Stimulated activated CD4-positive, alpha-beta T cell treated with anti-CD3 and anti-CD28 coated beads, Interleukin-1b, Interleukin-23, amount 100 ng/mL, for 1 hour (primary cell): Measurements from ENCODE around the gene ROR2.

ENCODE experiments used
- DNase-seq, 2 donors: peaks; one replicate each; pipeline ENCODE4 v3.0.0-alpha.2; 2020; ENCODE audit warnings: low read depth in 2 of 2

ROR2 gene

GRCh38 chr9:91948597-91949391 is 1.2 kb downstream of the ROR2 start:
- DNase-seq: no peak

GRCh38 chr9:91948101-91948596 is 1.9 kb downstream of the ROR2 start:
- DNase-seq: no peak

GRCh38 chr9:91946653-91947488 is 3.2 kb downstream of the ROR2 start:
- DNase-seq: no peak

DNA sequence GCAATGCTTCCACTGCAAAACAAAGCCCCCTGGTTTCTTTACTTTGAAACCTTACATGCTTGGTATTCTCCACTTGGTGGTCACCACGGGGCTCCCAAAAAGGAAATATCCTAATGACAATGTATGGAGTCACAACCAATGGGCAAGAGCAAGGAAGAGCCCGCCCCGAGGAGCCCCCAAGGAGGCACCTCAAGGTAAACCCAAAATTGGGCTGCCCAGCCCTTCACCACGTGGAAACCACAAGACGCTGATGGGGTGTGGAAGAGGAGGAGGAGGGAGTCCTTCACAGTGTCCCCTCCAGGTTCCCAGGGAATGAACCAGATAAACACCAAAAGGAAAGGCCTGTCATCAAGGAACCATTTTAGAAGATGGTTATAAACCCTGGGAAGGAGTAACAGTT is 3.8 kb downstream of the ROR2 start:
- DNase-seq: no peak

DNA sequence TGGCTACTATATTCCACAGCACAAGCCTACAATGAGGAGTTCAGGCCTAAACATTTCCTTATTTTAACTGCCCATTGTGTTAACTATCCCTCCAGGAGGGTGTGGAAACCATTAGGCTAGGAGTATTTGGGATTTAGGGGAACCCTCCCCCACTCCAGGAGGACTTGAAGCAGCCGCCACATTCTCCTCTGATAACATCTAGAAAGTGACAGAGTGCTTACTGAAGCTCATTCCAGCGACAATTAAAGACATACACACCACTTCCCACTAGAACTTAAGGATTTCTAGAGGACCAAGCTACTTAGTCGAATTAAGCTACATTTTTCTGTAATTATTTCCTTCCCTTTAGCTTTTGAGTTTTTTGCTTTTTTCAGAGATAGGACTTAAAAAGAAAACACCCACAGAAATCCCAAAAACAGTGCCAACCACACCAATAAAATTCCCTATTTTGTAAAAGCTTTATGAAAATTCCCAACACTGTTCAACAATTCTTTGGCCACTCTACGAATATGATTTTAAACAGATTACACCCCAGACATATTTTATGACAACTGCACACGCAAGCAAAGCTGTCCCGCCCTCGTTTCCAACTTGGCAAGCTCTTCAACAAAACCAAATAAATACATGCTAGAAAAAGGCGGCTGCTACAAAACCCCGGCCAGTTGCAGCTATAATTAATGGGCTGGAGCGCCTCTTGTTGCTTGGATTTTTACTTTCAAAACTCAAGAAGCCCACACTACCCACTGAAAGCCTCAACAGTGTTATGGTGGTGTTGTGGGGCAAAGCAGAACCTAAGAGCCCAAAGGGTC is 4.5 kb downstream of the ROR2 start:
- no peak for DNase-seq

GRCh38 chr9:91944711-91945110 is 5.3 kb downstream of the ROR2 start:
- DNase-seq: no peak

DNA sequence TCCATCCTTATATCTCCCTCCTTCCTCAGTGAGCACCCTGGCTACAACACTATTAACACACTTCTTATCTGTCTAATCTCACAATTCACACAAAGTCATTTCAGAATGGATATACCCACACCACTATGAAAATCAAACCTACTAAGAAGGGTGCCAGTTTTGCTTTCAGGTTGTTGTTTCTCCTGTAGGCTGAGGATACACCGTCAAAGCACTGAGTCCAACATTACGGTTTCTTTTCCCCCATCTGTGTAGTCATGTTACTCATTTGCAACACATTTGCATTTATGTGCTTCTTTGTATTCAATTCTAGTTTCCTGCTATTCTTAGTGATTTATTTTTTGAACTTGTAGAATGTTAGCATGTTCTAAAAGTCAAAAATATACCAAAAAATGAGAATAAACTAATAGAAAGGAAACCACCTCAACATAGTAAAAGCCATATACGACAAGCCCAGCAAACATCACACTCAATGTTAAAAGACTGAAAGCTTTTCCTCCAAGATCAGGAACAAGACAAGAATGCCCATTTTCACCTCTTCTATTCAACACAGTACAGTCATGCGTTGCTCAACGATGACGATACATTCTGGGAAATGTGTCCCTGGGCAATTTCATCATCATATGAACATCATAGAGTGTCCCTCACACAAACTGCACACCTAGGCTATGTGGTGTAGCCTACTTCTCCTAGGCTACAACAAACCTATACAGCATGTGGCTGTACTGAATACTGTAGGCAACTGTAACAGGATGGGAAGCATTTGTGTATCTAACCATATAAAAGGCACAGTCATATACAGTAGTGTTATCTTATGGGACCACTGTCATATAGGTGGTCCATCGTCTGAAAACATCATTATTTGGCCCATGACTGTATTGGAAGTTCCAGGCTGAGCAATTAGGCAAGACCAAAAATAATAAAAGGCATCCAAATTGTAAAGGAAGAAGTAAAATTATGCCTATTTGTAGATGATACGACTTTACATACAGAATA is 6.3 kb downstream of the ROR2 start:
- DNase-seq: no peak

GRCh38 chr9:91942201-91942600 is 7.8 kb downstream of the ROR2 start:
- no peak for DNase-seq

- no peak for DNase-seq
These were observed 10.1 kb downstream of the ROR2 start for GRCh38 chr9:91939978-91940377.

DNA sequence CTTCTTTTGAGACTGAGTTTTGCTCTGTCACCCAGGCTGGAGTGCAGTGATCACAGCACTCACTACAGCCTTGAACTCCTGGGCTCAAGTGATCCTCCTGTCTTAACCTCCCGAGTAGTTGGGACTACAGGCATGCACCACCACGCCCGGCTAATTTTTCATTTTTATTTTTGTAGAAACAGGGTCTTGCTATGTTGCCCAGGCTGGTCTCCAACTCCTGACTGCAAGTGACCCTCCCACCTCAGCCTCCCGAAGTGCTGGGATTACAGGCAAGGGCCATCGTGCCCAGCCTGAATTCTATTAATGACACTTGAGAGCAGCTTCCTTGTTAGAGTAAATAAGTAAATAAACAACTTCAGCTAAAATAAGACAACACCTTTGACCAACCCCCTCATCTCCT is 12.3 kb downstream of the ROR2 start:
- DNase-seq: no peak

GRCh38 chr9:91937056-91937455 is 13.0 kb downstream of the ROR2 start:
- DNase-seq: no peak

DNA sequence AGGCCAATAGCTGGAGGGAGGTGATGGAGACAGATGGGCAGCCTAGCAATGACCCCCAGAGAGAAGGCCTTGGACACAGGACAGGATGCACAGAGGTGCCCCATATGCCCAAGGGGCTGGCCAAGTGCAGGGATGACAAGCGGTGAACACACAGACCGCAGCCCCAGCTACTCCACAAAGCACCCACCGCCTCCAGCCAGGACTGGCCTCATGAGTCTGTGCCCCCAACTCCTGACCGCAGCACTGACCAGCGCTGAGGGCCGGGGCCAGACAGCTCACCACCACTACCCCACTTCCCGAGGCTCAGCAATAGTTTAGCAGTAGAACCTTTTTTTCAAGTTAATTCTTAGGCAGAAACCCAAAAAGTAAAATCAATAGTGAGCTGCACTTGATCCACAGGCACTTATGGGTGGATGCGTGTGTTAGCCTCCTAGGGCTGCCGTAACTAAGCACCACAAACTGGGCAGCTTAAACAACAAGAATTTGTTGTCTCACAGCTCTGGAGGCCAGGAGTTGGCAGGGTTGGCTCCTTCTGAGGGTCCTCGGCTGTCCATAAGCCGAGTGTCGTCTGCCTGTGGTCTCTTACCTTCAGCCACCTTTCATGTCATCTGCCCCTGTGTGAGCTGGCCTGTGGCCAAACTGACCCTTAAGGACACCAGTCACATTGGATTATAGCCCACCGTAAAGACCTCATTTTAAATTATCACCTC is 14.1 kb downstream of the ROR2 start:
- no peak for DNase-seq

- DNase-seq: no peak
These were observed 14.8 kb downstream of the ROR2 start for GRCh38 chr9:91935066-91935749.

DNA sequence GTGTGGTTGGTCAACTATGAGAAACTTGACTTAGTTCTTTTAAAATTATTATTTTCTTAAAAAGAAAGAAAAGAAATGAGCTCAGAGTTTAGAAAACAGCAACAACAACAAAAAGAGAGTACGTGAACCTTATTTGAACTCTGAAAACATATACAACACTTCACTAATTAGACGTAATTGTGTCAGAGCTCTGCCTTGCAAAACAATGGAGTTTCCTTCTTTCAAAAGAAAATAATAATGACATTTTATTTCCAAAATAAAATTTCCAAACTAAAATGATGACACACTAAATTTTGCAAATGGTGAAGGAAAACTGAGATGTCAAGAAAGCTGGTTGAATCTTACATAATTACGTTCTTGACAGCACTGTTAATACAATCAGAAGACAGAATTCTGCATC is 15.4 kb downstream of the ROR2 start:
- no peak for DNase-seq

GRCh38 chr9:91933556-91934352 is 16.3 kb downstream of the ROR2 start:
- no peak for DNase-seq

- DNase-seq: no peak
These were observed 19.6 kb downstream of the ROR2 start for GRCh38 chr9:91930475-91930874.

GRCh38 chr9:91929331-91929730 is 20.7 kb downstream of the ROR2 start:
- DNase-seq: no peak

DNA sequence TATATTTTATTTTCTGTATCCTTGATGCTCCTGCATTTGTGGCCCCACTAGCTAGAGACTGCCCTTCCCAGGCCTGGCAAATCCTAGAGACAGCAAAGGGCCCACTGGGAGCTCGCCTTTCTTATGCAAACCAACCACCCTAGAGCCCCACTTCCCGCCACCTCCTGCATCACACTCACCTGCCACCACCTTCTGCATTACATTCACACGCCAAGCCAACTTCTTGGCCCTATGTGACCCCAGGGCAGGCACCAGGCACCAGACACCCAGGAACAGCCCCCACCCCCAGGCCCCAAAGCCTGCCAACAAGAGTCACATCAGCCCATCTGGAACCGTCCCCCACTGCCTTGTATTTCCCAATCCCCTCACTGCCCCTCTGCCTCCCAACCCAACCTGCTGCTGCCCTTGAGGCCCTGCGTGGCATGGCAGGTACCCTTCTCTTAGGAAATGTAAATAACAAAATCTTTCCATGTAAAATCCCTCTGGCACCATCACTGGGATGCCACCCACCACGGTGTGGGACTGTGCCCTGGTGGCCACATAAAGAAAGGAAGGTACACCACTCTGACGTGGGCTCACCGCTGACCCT is 22.0 kb downstream of the ROR2 start:
- no peak for DNase-seq
